ENCODE measurements around the gene THSD4. TPM values are rescaled to one million over a fixed set of nuclear protein-coding genes. Genes with fewer than 3 reads are reported as not detected.

The THSD4 gene
- total RNA-seq, 1 experiment from 2014 or later = 24.2 TPM

DNA sequence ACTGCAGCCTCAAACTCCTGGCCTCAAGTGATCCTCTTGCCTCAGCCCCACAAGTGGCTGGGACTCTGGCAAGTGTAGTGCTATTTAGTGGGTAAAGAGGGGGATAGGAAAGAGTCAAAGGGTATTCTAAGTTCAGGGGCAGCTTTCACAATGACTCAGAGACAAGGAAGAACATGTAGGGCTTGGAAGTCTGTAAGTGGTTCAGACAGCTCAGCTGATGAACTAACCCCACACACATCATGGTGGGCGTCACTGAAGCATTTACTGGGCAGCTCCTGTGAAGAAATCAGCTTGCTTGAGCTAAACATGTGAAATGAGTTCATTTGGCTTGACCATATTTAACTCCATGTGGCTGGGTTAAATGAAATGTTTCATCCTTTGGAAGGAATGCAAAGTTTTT is 34.6 kb upstream of the THSD4 start:
- no peak for DNase-seq
- Mint-ChIP-seq H3K4me1 (ENCODE audit: low read depth, unreplicated experiment) (peaks cover 13% of the 10 kb centered on the region), H3K4me3 (ENCODE audit: low read depth, unreplicated experiment) (no peak overlapping the region), H3K27me3 (ENCODE audit: unreplicated experiment) (no peaks in the 10 kb centered on the region), H3K9me3 (ENCODE audit: low read depth, unreplicated experiment) (peaks cover 3% of the 10 kb centered on the region), H3K27ac (ENCODE audit: unreplicated experiment) (no peak overlapping the region), H3K36me3 (ENCODE audit: insufficient read depth, unreplicated experiment) (no peaks in the 10 kb centered on the region)
- CTCF ChIA-PET = no interaction called here
- TF ChIP-seq, protein P1, sequence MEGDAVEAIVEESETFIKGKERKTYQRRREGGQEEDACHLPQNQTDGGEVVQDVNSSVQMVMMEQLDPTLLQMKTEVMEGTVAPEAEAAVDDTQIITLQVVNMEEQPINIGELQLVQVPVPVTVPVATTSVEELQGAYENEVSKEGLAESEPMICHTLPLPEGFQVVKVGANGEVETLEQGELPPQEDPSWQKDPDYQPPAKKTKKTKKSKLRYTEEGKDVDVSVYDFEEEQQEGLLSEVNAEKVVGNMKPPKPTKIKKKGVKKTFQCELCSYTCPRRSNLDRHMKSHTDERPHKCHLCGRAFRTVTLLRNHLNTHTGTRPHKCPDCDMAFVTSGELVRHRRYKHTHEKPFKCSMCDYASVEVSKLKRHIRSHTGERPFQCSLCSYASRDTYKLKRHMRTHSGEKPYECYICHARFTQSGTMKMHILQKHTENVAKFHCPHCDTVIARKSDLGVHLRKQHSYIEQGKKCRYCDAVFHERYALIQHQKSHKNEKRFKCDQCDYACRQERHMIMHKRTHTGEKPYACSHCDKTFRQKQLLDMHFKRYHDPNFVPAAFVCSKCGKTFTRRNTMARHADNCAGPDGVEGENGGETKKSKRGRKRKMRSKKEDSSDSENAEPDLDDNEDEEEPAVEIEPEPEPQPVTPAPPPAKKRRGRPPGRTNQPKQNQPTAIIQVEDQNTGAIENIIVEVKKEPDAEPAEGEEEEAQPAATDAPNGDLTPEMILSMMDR (IDR thresholded peaks at IDR 0.05; ENCODE audit: unreplicated experiment) = no peak
- intact Hi-C loops (cut with micrococcal nuclease; ENCODE audit: unreplicated experiment) = no loop called here
- BruUV-seq (replicated peaks) = no TSS peak

DNA sequence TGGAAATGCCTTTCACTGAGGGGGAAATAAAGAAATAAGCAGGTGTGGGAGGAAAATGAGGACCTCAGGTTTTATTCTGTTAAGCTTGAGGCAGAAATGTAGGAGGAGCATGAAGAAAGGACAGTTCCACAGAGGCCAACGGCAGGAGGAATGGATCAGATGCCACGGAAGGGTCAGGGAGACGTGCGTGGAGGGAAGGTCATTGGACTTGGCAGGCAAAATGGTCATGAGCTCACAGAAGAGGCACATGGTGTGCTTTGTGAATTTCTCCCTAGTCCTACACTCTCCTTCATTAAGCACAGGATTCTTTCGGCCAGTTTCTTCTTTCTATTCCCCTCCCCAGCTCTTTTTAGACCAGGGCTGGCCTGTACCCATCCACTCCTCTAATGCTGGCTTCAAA is 32.5 kb upstream of the THSD4 start:
- CTCF ChIA-PET = no interaction called here
- DNase-seq = no peak
- no peaks in the 10 kb centered on the region for H3K27me3 Mint-ChIP-seq (ENCODE audit: unreplicated experiment)
- H3K9me3 Mint-ChIP-seq (ENCODE audit: low read depth, unreplicated experiment) = peaks cover 6% of the 10 kb centered on the region
- BruUV-seq (replicated peaks) = no TSS peak
- H3K27ac Mint-ChIP-seq (ENCODE audit: unreplicated experiment) = no peak overlapping the region
- TF ChIP-seq, protein P1 (IDR thresholded peaks at IDR 0.05; ENCODE audit: unreplicated experiment) = no peak
- peaks cover 13% of the 10 kb centered on the region for H3K4me1 Mint-ChIP-seq (ENCODE audit: low read depth, unreplicated experiment)
- H3K36me3 Mint-ChIP-seq (ENCODE audit: insufficient read depth, unreplicated experiment) = no peaks in the 10 kb centered on the region
- intact Hi-C loops (cut with micrococcal nuclease; ENCODE audit: unreplicated experiment) = no loop called here
- no peak overlapping the region for H3K4me3 Mint-ChIP-seq (ENCODE audit: low read depth, unreplicated experiment)

DNA sequence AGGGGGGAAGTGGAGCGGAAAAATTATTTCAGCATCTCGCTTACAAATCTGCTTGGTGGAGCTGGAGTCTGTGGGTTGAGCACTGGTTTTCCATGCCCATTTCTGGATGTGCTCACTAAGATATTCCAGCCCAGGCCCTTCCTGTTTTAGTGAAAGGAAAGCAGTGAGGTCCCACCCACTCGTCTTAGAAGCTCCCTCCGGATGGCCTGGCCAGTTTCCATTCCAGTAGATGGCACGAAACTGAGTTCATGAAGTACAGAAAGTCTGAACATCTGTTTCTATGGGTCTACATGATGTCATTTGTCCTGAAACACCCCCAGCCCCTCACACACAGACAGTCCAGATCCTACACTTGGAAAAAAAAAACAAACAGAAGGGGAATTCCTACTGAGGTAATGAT is 31.9 kb upstream of the THSD4 start:
- peaks cover 4% of the 10 kb centered on the region for H3K9me3 Mint-ChIP-seq (ENCODE audit: low read depth, unreplicated experiment)
- H3K4me1 Mint-ChIP-seq (ENCODE audit: low read depth, unreplicated experiment) = peaks cover 13% of the 10 kb centered on the region
- CTCF ChIA-PET = no interaction called here
- DNase-seq = no peak
- no peaks in the 10 kb centered on the region for H3K27me3 Mint-ChIP-seq (ENCODE audit: unreplicated experiment)
- no peak overlapping the region for H3K4me3 Mint-ChIP-seq (ENCODE audit: low read depth, unreplicated experiment)
- no TSS peak for BruUV-seq (replicated peaks)
- H3K27ac Mint-ChIP-seq (ENCODE audit: unreplicated experiment) = no peak overlapping the region
- TF ChIP-seq, protein P1 (IDR thresholded peaks at IDR 0.05; ENCODE audit: unreplicated experiment) = no peak
- intact Hi-C loops (cut with micrococcal nuclease; ENCODE audit: unreplicated experiment) = no loop called here
- H3K36me3 Mint-ChIP-seq (ENCODE audit: insufficient read depth, unreplicated experiment) = no peaks in the 10 kb centered on the region

DNA sequence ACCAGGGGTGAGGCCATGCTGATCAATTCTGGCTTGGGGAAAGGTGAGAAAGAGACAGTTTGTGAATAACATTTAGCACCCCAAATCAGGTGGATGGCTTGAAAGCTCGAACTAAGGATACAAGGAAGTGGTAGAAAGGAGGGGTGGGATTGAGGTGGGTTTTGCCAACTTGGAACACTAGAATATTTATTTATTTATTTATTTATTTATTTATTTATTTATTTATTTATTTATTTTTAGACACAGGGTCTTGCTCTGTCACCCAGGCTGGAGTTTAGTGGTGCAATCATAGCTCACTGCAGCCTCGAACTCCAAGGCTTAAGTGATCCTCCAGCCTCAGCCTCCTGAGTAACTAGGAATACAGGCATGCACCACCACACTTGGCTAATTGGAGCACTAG is 31.0 kb upstream of the THSD4 start:
- no peak overlapping the region for H3K4me3 Mint-ChIP-seq (ENCODE audit: low read depth, unreplicated experiment)
- DNase-seq = no peak
- CTCF ChIA-PET = no interaction called here
- intact Hi-C loops (cut with micrococcal nuclease; ENCODE audit: unreplicated experiment) = no loop called here
- TF ChIP-seq, protein P1 (IDR thresholded peaks at IDR 0.05; ENCODE audit: unreplicated experiment) = no peak
- no peak overlapping the region for H3K27ac Mint-ChIP-seq (ENCODE audit: unreplicated experiment)
- H3K27me3 Mint-ChIP-seq (ENCODE audit: unreplicated experiment) = no peaks in the 10 kb centered on the region
- no peaks in the 10 kb centered on the region for H3K36me3 Mint-ChIP-seq (ENCODE audit: insufficient read depth, unreplicated experiment)
- BruUV-seq (replicated peaks) = no TSS peak
- H3K9me3 Mint-ChIP-seq (ENCODE audit: low read depth, unreplicated experiment) = peaks cover 6% of the 10 kb centered on the region
- H3K4me1 Mint-ChIP-seq (ENCODE audit: low read depth, unreplicated experiment) = peaks cover 11% of the 10 kb centered on the region

DNA sequence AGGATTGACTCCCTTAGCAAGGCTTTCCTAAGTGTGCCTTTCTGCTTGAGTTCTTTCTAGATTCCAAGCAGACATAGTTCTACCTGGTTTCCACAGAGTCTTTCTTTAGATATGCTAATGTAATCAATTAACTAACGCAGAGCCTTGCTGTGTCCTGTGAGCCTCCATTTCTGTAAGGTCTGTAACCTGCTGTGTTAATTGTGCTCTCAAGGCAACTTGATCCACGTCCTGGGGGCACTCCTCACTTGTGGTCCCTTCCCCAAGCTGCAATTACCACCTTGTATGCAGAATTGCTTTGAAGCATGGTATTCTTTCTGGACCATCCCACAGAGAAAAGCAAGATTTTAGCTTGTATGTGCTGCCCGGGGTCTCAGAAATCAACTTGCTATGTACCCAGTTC is 29.5 kb upstream of the THSD4 start:
- no TSS peak for BruUV-seq (replicated peaks)
- peaks cover 6% of the 10 kb centered on the region for H3K9me3 Mint-ChIP-seq (ENCODE audit: low read depth, unreplicated experiment)
- CTCF ChIA-PET = no interaction called here
- H3K4me3 Mint-ChIP-seq (ENCODE audit: low read depth, unreplicated experiment) = no peak overlapping the region
- H3K27ac Mint-ChIP-seq (ENCODE audit: unreplicated experiment) = no peak overlapping the region
- TF ChIP-seq, protein P1 (IDR thresholded peaks at IDR 0.05; ENCODE audit: unreplicated experiment) = no peak
- no peak for DNase-seq
- intact Hi-C loops (cut with micrococcal nuclease; ENCODE audit: unreplicated experiment) = no loop called here
- H3K36me3 Mint-ChIP-seq (ENCODE audit: insufficient read depth, unreplicated experiment) = no peaks in the 10 kb centered on the region
- no peaks in the 10 kb centered on the region for H3K4me1 Mint-ChIP-seq (ENCODE audit: low read depth, unreplicated experiment)
- no peaks in the 10 kb centered on the region for H3K27me3 Mint-ChIP-seq (ENCODE audit: unreplicated experiment)
